ENCODE results near the gene SAP130.

The SAP130 gene

GRCh38 chr2:128037649-128038048, 9.8 kb upstream of the SAP130 start:
- Histone ChIP-seq H3K4me3 (ENCODE audit: low read length) (no peak overlapping the region), H2AFZ (ENCODE audit: low read length) (no peak overlapping the region)

GRCh38 chr2:128036748-128037607, 9.1 kb upstream of the SAP130 start:
- H3K4me3 ChIP-seq (ENCODE audit: low read length), result no peak overlapping the region
- no peak overlapping the region for H2AFZ ChIP-seq (ENCODE audit: low read length)
- TF ChIP-seq, protein P1, sequence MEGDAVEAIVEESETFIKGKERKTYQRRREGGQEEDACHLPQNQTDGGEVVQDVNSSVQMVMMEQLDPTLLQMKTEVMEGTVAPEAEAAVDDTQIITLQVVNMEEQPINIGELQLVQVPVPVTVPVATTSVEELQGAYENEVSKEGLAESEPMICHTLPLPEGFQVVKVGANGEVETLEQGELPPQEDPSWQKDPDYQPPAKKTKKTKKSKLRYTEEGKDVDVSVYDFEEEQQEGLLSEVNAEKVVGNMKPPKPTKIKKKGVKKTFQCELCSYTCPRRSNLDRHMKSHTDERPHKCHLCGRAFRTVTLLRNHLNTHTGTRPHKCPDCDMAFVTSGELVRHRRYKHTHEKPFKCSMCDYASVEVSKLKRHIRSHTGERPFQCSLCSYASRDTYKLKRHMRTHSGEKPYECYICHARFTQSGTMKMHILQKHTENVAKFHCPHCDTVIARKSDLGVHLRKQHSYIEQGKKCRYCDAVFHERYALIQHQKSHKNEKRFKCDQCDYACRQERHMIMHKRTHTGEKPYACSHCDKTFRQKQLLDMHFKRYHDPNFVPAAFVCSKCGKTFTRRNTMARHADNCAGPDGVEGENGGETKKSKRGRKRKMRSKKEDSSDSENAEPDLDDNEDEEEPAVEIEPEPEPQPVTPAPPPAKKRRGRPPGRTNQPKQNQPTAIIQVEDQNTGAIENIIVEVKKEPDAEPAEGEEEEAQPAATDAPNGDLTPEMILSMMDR (IDR thresholded peaks at IDR 0.05; ENCODE audit: low read length), result no peak
- TF ChIP-seq EZH2phosphoT487 (IDR thresholded peaks at IDR 0.05; ENCODE audit: low read length) (no peak), EZH2 (optimal IDR thresholded peaks at IDR 0.05; ENCODE audit: low read depth, low read length) (no peak)
- no peaks in the 10 kb centered on the region for H4K20me1 ChIP-seq (ENCODE audit: insufficient read depth, low read length)
- no peak overlapping the region for H3K4me2 ChIP-seq (ENCODE audit: low read depth, low read length)
- H3F3A ChIP-seq (ENCODE audit: insufficient read depth, low read length), result no peaks in the 10 kb centered on the region
- H3K9me2 ChIP-seq (replicated peaks; ENCODE audit: insufficient read depth, low read length), result no peaks in the 10 kb centered on the region
- H3K9ac ChIP-seq (ENCODE audit: low read length), result no peak overlapping the region
- H3K27me3 ChIP-seq (replicated peaks; ENCODE audit: insufficient read depth, low read length), result no peaks in the 10 kb centered on the region
- H3K9me3 ChIP-seq (replicated peaks; ENCODE audit: insufficient read depth, low read length), result no peaks in the 10 kb centered on the region
- DNase-seq, result no peak
- H3K79me2 ChIP-seq (ENCODE audit: low read length), result no peaks in the 10 kb centered on the region
- H3K27ac ChIP-seq (ENCODE audit: low read length), result no peak overlapping the region
- H3K4me1 ChIP-seq (ENCODE audit: low read length), result no peaks in the 10 kb centered on the region
- no peaks in the 10 kb centered on the region for H3K36me3 ChIP-seq (replicated peaks; ENCODE audit: insufficient read depth, low read length)

More at GRCh38 chr2:128037649-128038048, 9.8 kb upstream of the SAP130 start:
- H3F3A ChIP-seq (ENCODE audit: insufficient read depth, low read length), result no peaks in the 10 kb centered on the region
- H3K4me2 ChIP-seq (ENCODE audit: low read depth, low read length), result no peak overlapping the region
- no peaks in the 10 kb centered on the region for H3K36me3 ChIP-seq (replicated peaks; ENCODE audit: insufficient read depth, low read length)
- no peaks in the 10 kb centered on the region for H3K4me1 ChIP-seq (ENCODE audit: low read length)
- H3K79me2 ChIP-seq (ENCODE audit: low read length), result no peaks in the 10 kb centered on the region
- DNase-seq, result no peak
- H3K27ac ChIP-seq (ENCODE audit: low read length), result no peak overlapping the region
- no peaks in the 10 kb centered on the region for H3K9me3 ChIP-seq (replicated peaks; ENCODE audit: insufficient read depth, low read length)
- H4K20me1 ChIP-seq (ENCODE audit: insufficient read depth, low read length), result no peaks in the 10 kb centered on the region
- H3K9me2 ChIP-seq (replicated peaks; ENCODE audit: insufficient read depth, low read length), result no peaks in the 10 kb centered on the region
- no peaks in the 10 kb centered on the region for H3K27me3 ChIP-seq (replicated peaks; ENCODE audit: insufficient read depth, low read length)
- H3K9ac ChIP-seq (ENCODE audit: low read length), result no peak overlapping the region
- TF ChIP-seq EZH2phosphoT487 (IDR thresholded peaks at IDR 0.05; ENCODE audit: low read length) (no peak), EZH2 (optimal IDR thresholded peaks at IDR 0.05; ENCODE audit: low read depth, low read length) (no peak)
- TF ChIP-seq, protein P1 (IDR thresholded peaks at IDR 0.05; ENCODE audit: low read length), result no peak; the same call in 1 of the 2 replicates

DNA sequence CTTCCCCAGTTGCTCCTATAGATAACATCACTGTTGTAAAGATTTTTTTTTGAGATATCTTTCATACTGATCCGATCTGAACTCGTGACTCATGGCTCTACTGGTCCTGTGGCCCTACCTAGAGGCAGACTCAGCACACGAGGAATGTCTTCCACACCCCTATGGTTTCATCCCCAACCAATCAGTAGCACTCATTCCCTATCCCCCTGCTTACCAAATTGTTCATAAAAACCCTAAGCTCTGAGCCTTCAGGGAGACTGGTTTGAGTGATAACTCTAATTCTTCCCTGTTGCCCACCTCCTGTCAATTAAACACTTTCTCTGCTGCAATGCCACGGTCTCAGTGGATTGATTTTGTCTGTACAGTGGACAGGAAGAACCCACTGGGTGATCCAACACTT, 4.2 kb upstream of the SAP130 start:
- Histone ChIP-seq H3K36me3 (replicated peaks; ENCODE audit: insufficient read depth, low read length) (no peaks in the 10 kb centered on the region), H3K27ac (ENCODE audit: low read length) (no peak overlapping the region), H3K4me1 (ENCODE audit: low read length) (peaks cover 6% of the 10 kb centered on the region), H3K9me3 (replicated peaks; ENCODE audit: insufficient read depth, low read length) (no peaks in the 10 kb centered on the region), H3K79me2 (ENCODE audit: low read length) (no peaks in the 10 kb centered on the region), H3K4me3 (ENCODE audit: low read length) (no peak overlapping the region), H3K27me3 (replicated peaks; ENCODE audit: insufficient read depth, low read length) (no peaks in the 10 kb centered on the region), H2AFZ (ENCODE audit: low read length) (no peak overlapping the region), H3K9ac (ENCODE audit: low read length) (no peak overlapping the region), H3K4me2 (ENCODE audit: low read depth, low read length) (no peak overlapping the region), H3K9me2 (replicated peaks; ENCODE audit: insufficient read depth, low read length) (no peaks in the 10 kb centered on the region), H3F3A (ENCODE audit: insufficient read depth, low read length) (peaks cover 11% of the 10 kb centered on the region), H4K20me1 (ENCODE audit: insufficient read depth, low read length) (no peaks in the 10 kb centered on the region)
- no peak for DNase-seq
- TF ChIP-seq EZH2 (optimal IDR thresholded peaks at IDR 0.05; ENCODE audit: low read depth, low read length) (no peak), EZH2phosphoT487 (IDR thresholded peaks at IDR 0.05; ENCODE audit: low read length) (no peak)
- TF ChIP-seq, protein P1 (IDR thresholded peaks at IDR 0.05; ENCODE audit: low read length), result no peak

Data from MM.1S (cell line).